ENCODE data around the gene FAR1. TPM values are rescaled to one million over a fixed set of nuclear protein-coding genes. Genes with fewer than 3 reads are reported as not detected.
"Not testable (repeated sequence)": the region's sequence is repeated elsewhere in the genome, so short reads cannot be mapped to it uniquely, and the experiment has no call there.

Gene FAR1
- total RNA-seq (2022) (91.2 and 96.0 TPM in 2 replicates), Bru-seq, nascent RNA (percentile 96 among the genes with signal in this experiment), BruChase-seq, experiment 1, labeled RNA remaining after a 2-hour chase (percentile 97 among the genes with signal in this experiment), BruChase-seq, experiment 2, labeled RNA remaining after a 6-hour chase (percentile 94 among the genes with signal in this experiment)
- long read RNA-seq, full-length matches to known transcripts: 74 of 97 reads
- long read RNA-seq, partial matches to known transcripts: 1 of 97 reads
- long read RNA-seq, other reads (novel, unspliced or antisense): 22 of 97 reads

- Histone ChIP-seq H3K27me3 (replicated peaks; ENCODE audit: control insufficient read depth, insufficient read depth, low read length) (no peaks in the 10 kb centered on the region), H3K4me3 (ENCODE audit: low read depth, low read length) (peak within 1 kb of the TSS; percentile 73), H3K4me1 (peaks cover 32% of the 10 kb centered on the region), H3K9me3 (no peaks in the 10 kb centered on the region), H3K36me3 (ENCODE audit: control insufficient read depth, insufficient read depth, low read length) (no peaks in the 10 kb centered on the region)
- no TSS peak for BruUV-seq (replicated peaks)
- Mint-ChIP-seq H3K36me3 (ENCODE audit: insufficient read depth, unreplicated experiment) (peaks cover 25% of the 10 kb centered on the region), H3K4me1 (ENCODE audit: low read depth, unreplicated experiment) (peaks cover 27% of the 10 kb centered on the region), H3K4me3 (ENCODE audit: unreplicated experiment) (peak within 1 kb of the TSS; percentile 92), H3K27ac (ENCODE audit: unreplicated experiment) (peak within 1 kb of the TSS; percentile 91), H3K9me3 (ENCODE audit: unreplicated experiment) (no peaks in the 10 kb centered on the region), H3K27me3 (ENCODE audit: insufficient read depth, unreplicated experiment) (no peaks in the 10 kb centered on the region)
- POLR2A ChIA-PET: interaction anchor here (0.6 to 0.9 kb wide), 3 partner anchors 23 to 205 kb away, joined by 3 to 4 read pairs (median 4); partner anchors contain the start of gene BTBD10
- intact Hi-C loops (cut with micrococcal nuclease; ENCODE audit: unreplicated experiment): loop anchor here (2.0 kb wide), 1 partner anchor 206 kb away; the partner anchor contains the start of gene BTBD10
- peak; percentile 42 to 65 for TF ChIP-seq CTCF (IDR thresholded peaks at IDR 0.05; ENCODE audit: insufficient read depth in 1 of 2, low read depth in 1 of 2, low read length in 1 of 2, severe bottlenecking in 1 of 2, unreplicated experiment in 1 of 2)
- DNase-seq: peak; percentile 99
- CTCF ChIA-PET: interaction anchor here (1.4 to 2.4 kb wide), 2 partner anchors 181 to 205 kb away, joined by 3 to 11 read pairs; no protein-coding TSS in a partner anchor
These were observed at the start of gene FAR1 for GRCh38 chr11:13668102-13668956. Gene FAR1, plus strand, starts transcription at chr11:13668668. Its CDS starts 26,098 bp downstream, at chr11:13694766.

DNA sequence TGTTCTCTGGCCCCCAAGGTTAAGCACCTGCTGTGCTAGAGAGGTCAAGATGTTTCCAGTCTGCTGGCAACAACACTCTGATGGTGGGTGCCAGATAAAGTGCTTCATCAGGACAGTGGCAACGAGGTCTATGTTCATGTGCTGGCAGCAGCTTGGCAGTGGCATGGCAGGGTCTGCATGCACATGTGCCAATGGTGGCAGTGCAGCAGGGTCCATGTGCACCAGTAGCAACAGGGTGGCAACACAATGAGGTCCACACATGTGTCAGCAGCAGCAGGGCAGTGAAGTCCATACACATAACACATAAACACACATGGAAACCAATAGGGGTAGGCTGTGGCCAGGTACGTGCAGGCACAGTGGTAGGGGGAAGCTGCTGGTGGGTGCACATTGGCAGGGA lies 48.4 kb upstream of the FAR1 start:
- no peak overlapping the region for H3K27ac Mint-ChIP-seq (ENCODE audit: unreplicated experiment)

GRCh38 chr11:13626818-13627217 lies 41.6 kb upstream of the FAR1 start:
- H3K4me3 ChIP-seq (ENCODE audit: low read depth, low read length); POLR2A ChIA-PET; H3K9me3 ChIP-seq; intact Hi-C loops (cut with micrococcal nuclease; ENCODE audit: unreplicated experiment); DNase-seq; H3K27ac Mint-ChIP-seq (ENCODE audit: unreplicated experiment); H3K27me3 Mint-ChIP-seq (ENCODE audit: insufficient read depth, unreplicated experiment); H3K4me1 ChIP-seq; H3K27me3 ChIP-seq (replicated peaks; ENCODE audit: control insufficient read depth, insufficient read depth, low read length); CTCF ChIA-PET; H3K4me3 Mint-ChIP-seq (ENCODE audit: unreplicated experiment); H3K4me1 Mint-ChIP-seq (ENCODE audit: low read depth, unreplicated experiment); BruUV-seq (replicated peaks); H3K36me3 Mint-ChIP-seq (ENCODE audit: insufficient read depth, unreplicated experiment); H3K36me3 ChIP-seq (ENCODE audit: control insufficient read depth, insufficient read depth, low read length): not testable (repeated sequence)
- H3K9me3 Mint-ChIP-seq (ENCODE audit: unreplicated experiment): peaks cover 19% of the 10 kb centered on the region

More for the DNA sequence above, 48.4 kb upstream of the FAR1 start:
- Mint-ChIP-seq H3K4me1 (ENCODE audit: low read depth, unreplicated experiment) (no peaks in the 10 kb centered on the region), H3K36me3 (ENCODE audit: insufficient read depth, unreplicated experiment) (no peaks in the 10 kb centered on the region), H3K9me3 (ENCODE audit: unreplicated experiment) (peaks cover 22% of the 10 kb centered on the region), H3K27me3 (ENCODE audit: insufficient read depth, unreplicated experiment) (peaks cover 2% of the 10 kb centered on the region), H3K4me3 (ENCODE audit: unreplicated experiment) (no peak overlapping the region)
- Histone ChIP-seq H3K27me3 (replicated peaks; ENCODE audit: control insufficient read depth, insufficient read depth, low read length) (no peaks in the 10 kb centered on the region), H3K36me3 (ENCODE audit: control insufficient read depth, insufficient read depth, low read length) (no peaks in the 10 kb centered on the region), H3K4me1 (no peaks in the 10 kb centered on the region), H3K9me3 (peaks cover 4% of the 10 kb centered on the region; the same call in 1 of the 2 replicates), H3K4me3 (ENCODE audit: low read depth, low read length) (no peak overlapping the region)
- POLR2A ChIA-PET: no interaction called here
- BruUV-seq (replicated peaks): no TSS peak
- intact Hi-C loops (cut with micrococcal nuclease; ENCODE audit: unreplicated experiment): no loop called here
- no peak for DNase-seq
- no peak for TF ChIP-seq CTCF (IDR thresholded peaks at IDR 0.05; ENCODE audit: insufficient read depth in 1 of 2, low read depth in 1 of 2, low read length in 1 of 2, severe bottlenecking in 1 of 2, unreplicated experiment in 1 of 2)
- CTCF ChIA-PET: interaction anchor here (0.6 kb wide), 1 partner anchor 306 kb away, joined by 4 read pairs; no protein-coding TSS in a partner anchor

DNA sequence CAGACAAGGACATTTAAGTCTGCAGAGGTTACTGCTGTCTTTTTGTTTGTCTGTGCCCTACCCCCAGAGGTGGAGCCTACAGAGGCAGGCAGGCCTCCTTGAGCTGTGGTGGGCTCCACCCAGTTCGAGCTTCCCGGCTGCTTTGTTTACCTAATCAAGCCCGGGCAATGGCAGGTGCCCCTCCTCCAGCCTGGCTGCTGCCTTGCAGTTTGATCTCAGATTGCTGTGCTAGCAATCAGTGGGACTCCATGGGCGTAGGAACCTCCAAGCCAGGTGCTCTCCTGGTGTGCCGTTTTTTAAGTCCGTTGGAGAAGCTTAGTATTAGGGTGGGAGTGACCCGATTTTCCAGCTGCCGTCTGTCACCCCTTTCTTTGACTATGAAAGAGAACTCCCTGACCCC lies 39.8 kb upstream of the FAR1 start:
- BruUV-seq (replicated peaks); H3K9me3 ChIP-seq; POLR2A ChIA-PET; H3K36me3 Mint-ChIP-seq (ENCODE audit: insufficient read depth, unreplicated experiment); intact Hi-C loops (cut with micrococcal nuclease; ENCODE audit: unreplicated experiment); H3K4me3 Mint-ChIP-seq (ENCODE audit: unreplicated experiment); CTCF ChIA-PET; H3K27me3 Mint-ChIP-seq (ENCODE audit: insufficient read depth, unreplicated experiment); H3K36me3 ChIP-seq (ENCODE audit: control insufficient read depth, insufficient read depth, low read length); DNase-seq; H3K4me1 ChIP-seq; H3K4me3 ChIP-seq (ENCODE audit: low read depth, low read length); H3K4me1 Mint-ChIP-seq (ENCODE audit: low read depth, unreplicated experiment); H3K27ac Mint-ChIP-seq (ENCODE audit: unreplicated experiment); H3K27me3 ChIP-seq (replicated peaks; ENCODE audit: control insufficient read depth, insufficient read depth, low read length): not testable (repeated sequence)
- H3K9me3 Mint-ChIP-seq (ENCODE audit: unreplicated experiment): peaks cover 19% of the 10 kb centered on the region
